ENCODE measurements around the gene CFAP61.

GRCh38 chr20:20267685-20268370 lies 215.5 kb downstream of the CFAP61 start:
- no peak for TF ChIP-seq EZH2 (IDR thresholded peaks at IDR 0.05; ENCODE audit: low read length, unreplicated experiment)
- TF ChIP-seq, protein P1, sequence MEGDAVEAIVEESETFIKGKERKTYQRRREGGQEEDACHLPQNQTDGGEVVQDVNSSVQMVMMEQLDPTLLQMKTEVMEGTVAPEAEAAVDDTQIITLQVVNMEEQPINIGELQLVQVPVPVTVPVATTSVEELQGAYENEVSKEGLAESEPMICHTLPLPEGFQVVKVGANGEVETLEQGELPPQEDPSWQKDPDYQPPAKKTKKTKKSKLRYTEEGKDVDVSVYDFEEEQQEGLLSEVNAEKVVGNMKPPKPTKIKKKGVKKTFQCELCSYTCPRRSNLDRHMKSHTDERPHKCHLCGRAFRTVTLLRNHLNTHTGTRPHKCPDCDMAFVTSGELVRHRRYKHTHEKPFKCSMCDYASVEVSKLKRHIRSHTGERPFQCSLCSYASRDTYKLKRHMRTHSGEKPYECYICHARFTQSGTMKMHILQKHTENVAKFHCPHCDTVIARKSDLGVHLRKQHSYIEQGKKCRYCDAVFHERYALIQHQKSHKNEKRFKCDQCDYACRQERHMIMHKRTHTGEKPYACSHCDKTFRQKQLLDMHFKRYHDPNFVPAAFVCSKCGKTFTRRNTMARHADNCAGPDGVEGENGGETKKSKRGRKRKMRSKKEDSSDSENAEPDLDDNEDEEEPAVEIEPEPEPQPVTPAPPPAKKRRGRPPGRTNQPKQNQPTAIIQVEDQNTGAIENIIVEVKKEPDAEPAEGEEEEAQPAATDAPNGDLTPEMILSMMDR (conservative IDR thresholded peaks at IDR 0.05; ENCODE audit: low read depth, low read length): no peak
